GM23338 (cell line): ENCODE measurements around the gene PPFIBP1.

Source experiments
- CREB1 ChIP-seq: fragments of 250-450 bp; sonication (Bioruptor Pico); IDR thresholded peaks from 2 replicates; pipeline ENCODE4 v1.5.0; 2020; ENCODE audit warnings: low read depth, mild to moderate bottlenecking, moderate library complexity
- EZH2 ChIP-seq: fragments of 200-600 bp; sonication (generic); IDR thresholded peaks from one replicate; pipeline ENCODE4 v1.8.0; 2017; ENCODE audit warnings: antibody characterized with exemption, mild to moderate bottlenecking, low read depth; ENCODE audit not compliant: unreplicated experiment
- EZH2phosphoT487 ChIP-seq: fragments of 200-600 bp; sonication (generic); IDR thresholded peaks from one replicate; pipeline ENCODE4 v1.8.1; 2018; ENCODE audit warnings: antibody characterized with exemption; ENCODE audit not compliant: unreplicated experiment
- NANOG ChIP-seq: IDR thresholded peaks from 2 replicates; pipeline ENCODE4 v1.6.1; 2016; ENCODE audit warnings: antibody characterized with exemption, borderline replicate concordance
- POLR2AphosphoS5 ChIP-seq: IDR thresholded peaks from 2 replicates; pipeline ENCODE4 v1.6.1; 2016; ENCODE audit warnings: antibody characterized with exemption, low read depth
- ZNF114 ChIP-seq: fragments of 250-450 bp; sonication (Bioruptor Pico); IDR thresholded peaks from 2 replicates; pipeline ENCODE4 v1.5.0; 2020; ENCODE audit warnings: mild to moderate bottlenecking, moderate library complexity
- TF ChIP-seq, protein P1 (sequence below): IDR thresholded peaks from one replicate; pipeline ENCODE4 v1.6.1; 2018; ENCODE audit warnings: antibody characterized with exemption; ENCODE audit not compliant: unreplicated experiment
- TF ChIP-seq, protein P2 (sequence below), 2 experiments: fragments of 200-600 bp in 1 of 2; sonication (generic) in 1 of 2; conservative IDR thresholded peaks; 2 replicates each; pipeline versions ENCODE4 v1.5.1 to v1.6.1; 2016 to 2017; ENCODE audit warnings: antibody characterized with exemption in 2 of 2, low read depth in 2 of 2, mild to moderate bottlenecking in 2 of 2, moderate library complexity in 1 of 2
- TF ChIP-seq, protein P3 (sequence below): IDR thresholded peaks from 2 replicates; pipeline ENCODE4 v1.6.1; 2016; ENCODE audit warnings: antibody characterized with exemption
- TF ChIP-seq, protein P4 (sequence below): fragments of 250-450 bp; sonication (Bioruptor Pico); IDR thresholded peaks from 2 replicates; pipeline ENCODE4 v1.5.0; 2020; ENCODE audit warnings: mild to moderate bottlenecking, moderate library complexity

DNA sequence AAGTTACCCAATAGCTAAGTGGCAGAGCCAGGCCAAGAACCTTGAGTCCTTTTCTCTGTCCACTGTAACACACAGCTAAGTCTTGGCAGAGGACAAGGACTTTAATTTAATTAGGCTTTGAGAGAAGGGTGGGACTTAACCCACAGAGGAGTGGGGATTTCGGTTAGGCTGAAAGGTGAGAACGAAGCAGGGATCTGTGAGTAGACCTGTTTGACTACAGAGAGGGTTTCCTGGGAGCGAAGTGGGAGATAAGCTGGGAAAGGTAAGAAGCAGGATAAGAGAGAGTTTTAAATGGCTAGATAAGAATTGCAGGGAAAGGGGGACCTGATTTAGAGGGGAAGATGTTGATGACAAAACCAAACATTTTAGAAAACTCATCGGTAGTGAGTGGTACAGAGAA, 2.0 kb upstream of the PPFIBP1 start:
- no peak for TF ChIP-seq EZH2
- TF ChIP-seq, protein P1, sequence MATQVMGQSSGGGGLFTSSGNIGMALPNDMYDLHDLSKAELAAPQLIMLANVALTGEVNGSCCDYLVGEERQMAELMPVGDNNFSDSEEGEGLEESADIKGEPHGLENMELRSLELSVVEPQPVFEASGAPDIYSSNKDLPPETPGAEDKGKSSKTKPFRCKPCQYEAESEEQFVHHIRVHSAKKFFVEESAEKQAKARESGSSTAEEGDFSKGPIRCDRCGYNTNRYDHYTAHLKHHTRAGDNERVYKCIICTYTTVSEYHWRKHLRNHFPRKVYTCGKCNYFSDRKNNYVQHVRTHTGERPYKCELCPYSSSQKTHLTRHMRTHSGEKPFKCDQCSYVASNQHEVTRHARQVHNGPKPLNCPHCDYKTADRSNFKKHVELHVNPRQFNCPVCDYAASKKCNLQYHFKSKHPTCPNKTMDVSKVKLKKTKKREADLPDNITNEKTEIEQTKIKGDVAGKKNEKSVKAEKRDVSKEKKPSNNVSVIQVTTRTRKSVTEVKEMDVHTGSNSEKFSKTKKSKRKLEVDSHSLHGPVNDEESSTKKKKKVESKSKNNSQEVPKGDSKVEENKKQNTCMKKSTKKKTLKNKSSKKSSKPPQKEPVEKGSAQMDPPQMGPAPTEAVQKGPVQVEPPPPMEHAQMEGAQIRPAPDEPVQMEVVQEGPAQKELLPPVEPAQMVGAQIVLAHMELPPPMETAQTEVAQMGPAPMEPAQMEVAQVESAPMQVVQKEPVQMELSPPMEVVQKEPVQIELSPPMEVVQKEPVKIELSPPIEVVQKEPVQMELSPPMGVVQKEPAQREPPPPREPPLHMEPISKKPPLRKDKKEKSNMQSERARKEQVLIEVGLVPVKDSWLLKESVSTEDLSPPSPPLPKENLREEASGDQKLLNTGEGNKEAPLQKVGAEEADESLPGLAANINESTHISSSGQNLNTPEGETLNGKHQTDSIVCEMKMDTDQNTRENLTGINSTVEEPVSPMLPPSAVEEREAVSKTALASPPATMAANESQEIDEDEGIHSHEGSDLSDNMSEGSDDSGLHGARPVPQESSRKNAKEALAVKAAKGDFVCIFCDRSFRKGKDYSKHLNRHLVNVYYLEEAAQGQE, result no peak
- TF ChIP-seq, protein P2, sequence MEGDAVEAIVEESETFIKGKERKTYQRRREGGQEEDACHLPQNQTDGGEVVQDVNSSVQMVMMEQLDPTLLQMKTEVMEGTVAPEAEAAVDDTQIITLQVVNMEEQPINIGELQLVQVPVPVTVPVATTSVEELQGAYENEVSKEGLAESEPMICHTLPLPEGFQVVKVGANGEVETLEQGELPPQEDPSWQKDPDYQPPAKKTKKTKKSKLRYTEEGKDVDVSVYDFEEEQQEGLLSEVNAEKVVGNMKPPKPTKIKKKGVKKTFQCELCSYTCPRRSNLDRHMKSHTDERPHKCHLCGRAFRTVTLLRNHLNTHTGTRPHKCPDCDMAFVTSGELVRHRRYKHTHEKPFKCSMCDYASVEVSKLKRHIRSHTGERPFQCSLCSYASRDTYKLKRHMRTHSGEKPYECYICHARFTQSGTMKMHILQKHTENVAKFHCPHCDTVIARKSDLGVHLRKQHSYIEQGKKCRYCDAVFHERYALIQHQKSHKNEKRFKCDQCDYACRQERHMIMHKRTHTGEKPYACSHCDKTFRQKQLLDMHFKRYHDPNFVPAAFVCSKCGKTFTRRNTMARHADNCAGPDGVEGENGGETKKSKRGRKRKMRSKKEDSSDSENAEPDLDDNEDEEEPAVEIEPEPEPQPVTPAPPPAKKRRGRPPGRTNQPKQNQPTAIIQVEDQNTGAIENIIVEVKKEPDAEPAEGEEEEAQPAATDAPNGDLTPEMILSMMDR (conservative IDR thresholded peaks at IDR 0.05; ENCODE audit: low read depth in 2 of 2), result no peak
- TF ChIP-seq EZH2phosphoT487, result no peak
- TF ChIP-seq ZNF114 (CRISPR knock-in tag), result no peak
- TF ChIP-seq POLR2AphosphoS5, result no peak
- TF ChIP-seq, protein P3, sequence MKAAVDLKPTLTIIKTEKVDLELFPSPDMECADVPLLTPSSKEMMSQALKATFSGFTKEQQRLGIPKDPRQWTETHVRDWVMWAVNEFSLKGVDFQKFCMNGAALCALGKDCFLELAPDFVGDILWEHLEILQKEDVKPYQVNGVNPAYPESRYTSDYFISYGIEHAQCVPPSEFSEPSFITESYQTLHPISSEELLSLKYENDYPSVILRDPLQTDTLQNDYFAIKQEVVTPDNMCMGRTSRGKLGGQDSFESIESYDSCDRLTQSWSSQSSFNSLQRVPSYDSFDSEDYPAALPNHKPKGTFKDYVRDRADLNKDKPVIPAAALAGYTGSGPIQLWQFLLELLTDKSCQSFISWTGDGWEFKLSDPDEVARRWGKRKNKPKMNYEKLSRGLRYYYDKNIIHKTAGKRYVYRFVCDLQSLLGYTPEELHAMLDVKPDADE, result no peak
- TF ChIP-seq, protein P4, sequence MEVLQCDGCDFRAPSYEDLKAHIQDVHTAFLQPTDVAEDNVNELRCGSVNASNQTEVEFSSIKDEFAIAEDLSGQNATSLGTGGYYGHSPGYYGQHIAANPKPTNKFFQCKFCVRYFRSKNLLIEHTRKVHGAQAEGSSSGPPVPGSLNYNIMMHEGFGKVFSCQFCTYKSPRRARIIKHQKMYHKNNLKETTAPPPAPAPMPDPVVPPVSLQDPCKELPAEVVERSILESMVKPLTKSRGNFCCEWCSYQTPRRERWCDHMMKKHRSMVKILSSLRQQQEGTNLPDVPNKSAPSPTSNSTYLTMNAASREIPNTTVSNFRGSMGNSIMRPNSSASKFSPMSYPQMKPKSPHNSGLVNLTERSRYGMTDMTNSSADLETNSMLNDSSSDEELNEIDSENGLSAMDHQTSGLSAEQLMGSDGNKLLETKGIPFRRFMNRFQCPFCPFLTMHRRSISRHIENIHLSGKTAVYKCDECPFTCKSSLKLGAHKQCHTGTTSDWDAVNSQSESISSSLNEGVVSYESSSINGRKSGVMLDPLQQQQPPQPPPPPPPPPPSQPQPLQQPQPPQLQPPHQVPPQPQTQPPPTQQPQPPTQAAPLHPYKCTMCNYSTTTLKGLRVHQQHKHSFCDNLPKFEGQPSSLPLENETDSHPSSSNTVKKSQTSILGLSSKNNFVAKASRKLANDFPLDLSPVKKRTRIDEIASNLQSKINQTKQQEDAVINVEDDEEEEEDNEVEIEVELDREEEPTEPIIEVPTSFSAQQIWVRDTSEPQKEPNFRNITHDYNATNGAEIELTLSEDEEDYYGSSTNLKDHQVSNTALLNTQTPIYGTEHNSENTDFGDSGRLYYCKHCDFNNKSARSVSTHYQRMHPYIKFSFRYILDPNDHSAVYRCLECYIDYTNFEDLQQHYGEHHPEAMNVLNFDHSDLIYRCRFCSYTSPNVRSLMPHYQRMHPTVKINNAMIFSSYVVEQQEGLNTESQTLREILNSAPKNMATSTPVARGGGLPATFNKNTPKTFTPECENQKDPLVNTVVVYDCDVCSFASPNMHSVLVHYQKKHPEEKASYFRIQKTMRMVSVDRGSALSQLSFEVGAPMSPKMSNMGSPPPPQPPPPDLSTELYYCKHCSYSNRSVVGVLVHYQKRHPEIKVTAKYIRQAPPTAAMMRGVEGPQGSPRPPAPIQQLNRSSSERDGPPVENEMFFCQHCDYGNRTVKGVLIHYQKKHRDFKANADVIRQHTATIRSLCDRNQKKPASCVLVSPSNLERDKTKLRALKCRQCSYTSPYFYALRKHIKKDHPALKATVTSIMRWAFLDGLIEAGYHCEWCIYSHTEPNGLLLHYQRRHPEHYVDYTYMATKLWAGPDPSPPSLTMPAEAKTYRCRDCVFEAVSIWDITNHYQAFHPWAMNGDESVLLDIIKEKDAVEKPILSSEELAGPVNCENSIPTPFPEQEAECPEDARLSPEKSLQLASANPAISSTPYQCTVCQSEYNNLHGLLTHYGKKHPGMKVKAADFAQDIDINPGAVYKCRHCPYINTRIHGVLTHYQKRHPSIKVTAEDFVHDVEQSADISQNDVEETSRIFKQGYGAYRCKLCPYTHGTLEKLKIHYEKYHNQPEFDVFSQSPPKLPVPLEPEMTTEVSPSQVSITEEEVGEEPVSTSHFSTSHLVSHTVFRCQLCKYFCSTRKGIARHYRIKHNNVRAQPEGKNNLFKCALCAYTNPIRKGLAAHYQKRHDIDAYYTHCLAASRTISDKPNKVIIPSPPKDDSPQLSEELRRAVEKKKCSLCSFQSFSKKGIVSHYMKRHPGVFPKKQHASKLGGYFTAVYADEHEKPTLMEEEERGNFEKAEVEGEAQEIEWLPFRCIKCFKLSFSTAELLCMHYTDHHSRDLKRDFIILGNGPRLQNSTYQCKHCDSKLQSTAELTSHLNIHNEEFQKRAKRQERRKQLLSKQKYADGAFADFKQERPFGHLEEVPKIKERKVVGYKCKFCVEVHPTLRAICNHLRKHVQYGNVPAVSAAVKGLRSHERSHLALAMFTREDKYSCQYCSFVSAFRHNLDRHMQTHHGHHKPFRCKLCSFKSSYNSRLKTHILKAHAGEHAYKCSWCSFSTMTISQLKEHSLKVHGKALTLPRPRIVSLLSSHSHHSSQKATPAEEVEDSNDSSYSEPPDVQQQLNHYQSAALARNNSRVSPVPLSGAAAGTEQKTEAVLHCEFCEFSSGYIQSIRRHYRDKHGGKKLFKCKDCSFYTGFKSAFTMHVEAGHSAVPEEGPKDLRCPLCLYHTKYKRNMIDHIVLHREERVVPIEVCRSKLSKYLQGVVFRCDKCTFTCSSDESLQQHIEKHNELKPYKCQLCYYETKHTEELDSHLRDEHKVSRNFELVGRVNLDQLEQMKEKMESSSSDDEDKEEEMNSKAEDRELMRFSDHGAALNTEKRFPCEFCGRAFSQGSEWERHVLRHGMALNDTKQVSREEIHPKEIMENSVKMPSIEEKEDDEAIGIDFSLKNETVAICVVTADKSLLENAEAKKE (CRISPR knock-in tag), result no peak
- TF ChIP-seq CREB1 (CRISPR knock-in tag), result no peak
- no peak for TF ChIP-seq NANOG
